Fibroblast of the aortic adventitia (primary cell): ENCODE data around the gene ABCC10. TPM values are rescaled to one million over a fixed set of nuclear protein-coding genes. Genes with fewer than 3 reads are reported as not detected.

Experiments
- DNase-seq: peaks from one replicate; pipeline ENCODE4 v3.0.0-alpha.2; 2010; ENCODE audit warnings: low read depth
- H3K4me3 ChIP-seq: 2 replicates; pipeline ENCODE4 v1.5.1; 2011; ENCODE audit warnings: low read depth, mild to moderate bottlenecking, control low read depth, low read length, moderate library complexity
- total RNA-seq: library from RNA; depleted of rRNA; stranded (reverse); fragments of >200 nt; gene quantifications from 2 replicates; pipeline ENCODE4 v1.2.3, GENCODE V29; 2012; ENCODE audit warnings: low replicate concordance
- TF ChIP-seq, protein P1 (sequence below): IDR thresholded peaks from 2 replicates; pipeline ENCODE4 v1.5.1; 2011; ENCODE audit warnings: mild to moderate bottlenecking, low read length, control low read depth, inconsistent platforms; ENCODE audit not compliant: insufficient read depth

The ABCC10 gene
- total RNA-seq, 1 donor = 25.8 TPM

GRCh38 chr6:43477235-43478007, 50.1 kb downstream of the ABCC10 start, which contains the start of gene TJAP1:
TJAP1 (plus strand) TSS chr6:43477570; CDS start chr6:43499002, 21,432 bp downstream.
- peak; percentile 72 for DNase-seq
- peak within 1 kb of the TSS; percentile 85 for H3K4me3 ChIP-seq
- TF ChIP-seq, protein P1, sequence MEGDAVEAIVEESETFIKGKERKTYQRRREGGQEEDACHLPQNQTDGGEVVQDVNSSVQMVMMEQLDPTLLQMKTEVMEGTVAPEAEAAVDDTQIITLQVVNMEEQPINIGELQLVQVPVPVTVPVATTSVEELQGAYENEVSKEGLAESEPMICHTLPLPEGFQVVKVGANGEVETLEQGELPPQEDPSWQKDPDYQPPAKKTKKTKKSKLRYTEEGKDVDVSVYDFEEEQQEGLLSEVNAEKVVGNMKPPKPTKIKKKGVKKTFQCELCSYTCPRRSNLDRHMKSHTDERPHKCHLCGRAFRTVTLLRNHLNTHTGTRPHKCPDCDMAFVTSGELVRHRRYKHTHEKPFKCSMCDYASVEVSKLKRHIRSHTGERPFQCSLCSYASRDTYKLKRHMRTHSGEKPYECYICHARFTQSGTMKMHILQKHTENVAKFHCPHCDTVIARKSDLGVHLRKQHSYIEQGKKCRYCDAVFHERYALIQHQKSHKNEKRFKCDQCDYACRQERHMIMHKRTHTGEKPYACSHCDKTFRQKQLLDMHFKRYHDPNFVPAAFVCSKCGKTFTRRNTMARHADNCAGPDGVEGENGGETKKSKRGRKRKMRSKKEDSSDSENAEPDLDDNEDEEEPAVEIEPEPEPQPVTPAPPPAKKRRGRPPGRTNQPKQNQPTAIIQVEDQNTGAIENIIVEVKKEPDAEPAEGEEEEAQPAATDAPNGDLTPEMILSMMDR = no peak

DNA sequence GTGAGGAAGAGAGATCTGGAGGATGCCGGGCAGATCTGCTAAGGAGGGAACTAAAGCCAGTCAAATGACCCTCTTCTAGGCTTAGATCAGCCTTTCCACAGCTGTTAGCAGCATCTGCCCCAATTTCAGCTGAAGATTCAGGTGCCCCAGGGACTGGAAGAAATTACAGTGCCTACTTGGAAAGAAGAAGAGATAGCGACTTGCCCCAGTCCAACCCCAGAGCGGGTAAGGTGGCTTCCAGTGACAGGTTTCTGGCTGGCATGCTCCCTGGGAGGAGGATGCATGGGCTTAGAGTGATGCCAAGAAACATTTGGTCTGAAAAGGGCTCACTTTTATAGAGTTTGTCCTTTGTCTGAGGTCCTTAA, 50.6 kb downstream of the ABCC10 start:
- H3K4me3 ChIP-seq = peak overlapping the region; percentile 85
- TF ChIP-seq, protein P1 = no peak
- no peak for DNase-seq

GRCh38 chr6:43481075-43481474, 53.7 kb downstream of the ABCC10 start:
- TF ChIP-seq, protein P1 = no peak
- H3K4me3 ChIP-seq = no peak overlapping the region
- DNase-seq = no peak

GRCh38 chr6:43481591-43482236, 54.4 kb downstream of the ABCC10 start:
- no peak for DNase-seq
- TF ChIP-seq, protein P1 = no peak
- no peak overlapping the region for H3K4me3 ChIP-seq

- TF ChIP-seq, protein P1 = no peak
- DNase-seq = no peak
Observed at GRCh38 chr6:43488667-43489276, 61.4 kb downstream of the ABCC10 start.

GRCh38 chr6:43489277-43490072, 62.1 kb downstream of the ABCC10 start:
- TF ChIP-seq, protein P1 = no peak
- no peak for DNase-seq
- H3K4me3 ChIP-seq = no peak overlapping the region

More at GRCh38 chr6:43488667-43489276, 61.4 kb downstream of the ABCC10 start:
- H3K4me3 ChIP-seq = no peak overlapping the region
